DMS53 treated with DMSO at 0.1 percent for 48 hours (cell line): ENCODE measurements around the gene ZNF148.
"Not testable (repeated sequence)": the region's sequence is repeated elsewhere in the genome, so short reads cannot be mapped to it uniquely, and the experiment has no call there.

Source experiments
- DNase-seq: peaks from one replicate; lab custom pipeline; 2025; ENCODE audit not compliant: unreplicated experiment; lab: John Stamatoyannopoulos, UW

The ZNF148 gene, protein sequence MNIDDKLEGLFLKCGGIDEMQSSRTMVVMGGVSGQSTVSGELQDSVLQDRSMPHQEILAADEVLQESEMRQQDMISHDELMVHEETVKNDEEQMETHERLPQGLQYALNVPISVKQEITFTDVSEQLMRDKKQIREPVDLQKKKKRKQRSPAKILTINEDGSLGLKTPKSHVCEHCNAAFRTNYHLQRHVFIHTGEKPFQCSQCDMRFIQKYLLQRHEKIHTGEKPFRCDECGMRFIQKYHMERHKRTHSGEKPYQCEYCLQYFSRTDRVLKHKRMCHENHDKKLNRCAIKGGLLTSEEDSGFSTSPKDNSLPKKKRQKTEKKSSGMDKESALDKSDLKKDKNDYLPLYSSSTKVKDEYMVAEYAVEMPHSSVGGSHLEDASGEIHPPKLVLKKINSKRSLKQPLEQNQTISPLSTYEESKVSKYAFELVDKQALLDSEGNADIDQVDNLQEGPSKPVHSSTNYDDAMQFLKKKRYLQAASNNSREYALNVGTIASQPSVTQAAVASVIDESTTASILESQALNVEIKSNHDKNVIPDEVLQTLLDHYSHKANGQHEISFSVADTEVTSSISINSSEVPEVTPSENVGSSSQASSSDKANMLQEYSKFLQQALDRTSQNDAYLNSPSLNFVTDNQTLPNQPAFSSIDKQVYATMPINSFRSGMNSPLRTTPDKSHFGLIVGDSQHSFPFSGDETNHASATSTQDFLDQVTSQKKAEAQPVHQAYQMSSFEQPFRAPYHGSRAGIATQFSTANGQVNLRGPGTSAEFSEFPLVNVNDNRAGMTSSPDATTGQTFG

DNA sequence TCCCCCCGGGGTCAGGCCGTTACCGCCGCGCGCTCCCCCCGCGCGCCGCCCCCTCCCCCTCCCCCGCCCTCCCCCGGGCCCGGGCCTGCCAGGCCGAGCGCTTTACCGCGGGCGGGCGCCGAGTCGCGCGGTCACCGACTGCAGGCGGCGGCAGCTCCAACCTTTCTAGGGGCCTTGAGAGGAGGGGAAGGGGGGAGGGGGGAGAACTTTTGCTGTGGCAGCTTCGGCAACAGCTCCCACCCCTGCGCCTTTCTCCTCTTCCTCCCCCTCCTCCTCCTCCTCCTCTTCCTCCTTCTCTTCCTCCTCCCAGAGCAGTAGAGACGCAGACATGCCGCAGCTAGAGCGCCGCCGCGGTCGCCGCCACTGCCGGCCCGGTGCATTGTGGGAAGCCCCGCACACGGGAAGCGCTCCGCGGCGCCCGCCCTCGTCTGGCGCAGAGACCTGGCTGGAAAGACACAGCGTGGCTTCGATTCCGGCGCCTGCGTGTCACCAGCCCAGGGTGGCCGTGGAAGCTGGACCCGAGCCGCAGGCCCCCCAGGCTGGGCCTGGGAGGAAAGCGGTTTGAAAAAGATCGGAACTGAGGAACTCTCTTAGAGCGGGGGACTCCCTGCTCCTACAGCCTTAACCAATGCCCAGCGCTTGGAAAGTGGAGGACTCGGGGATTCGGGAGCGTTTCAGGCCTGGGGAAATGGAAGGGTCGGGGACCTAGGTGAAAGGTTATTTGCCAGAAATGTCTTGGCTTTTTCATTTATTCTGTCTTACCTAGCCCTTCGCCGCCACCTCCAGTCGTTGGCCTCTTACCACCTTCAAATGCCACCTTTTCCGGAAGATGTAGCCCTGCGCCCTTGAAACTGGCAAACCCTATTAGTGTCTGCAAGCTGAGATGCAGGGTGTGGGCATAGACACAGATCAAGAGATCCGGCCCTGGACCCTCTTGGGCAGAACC, at the start of gene ZNF148:
ZNF148 (minus strand) TSS at position 330 of the 946 bp plus-strand sequence. CDS start 61,685 bp downstream, outside the sequence.
- DNase-seq: peak; percentile 56

DNA sequence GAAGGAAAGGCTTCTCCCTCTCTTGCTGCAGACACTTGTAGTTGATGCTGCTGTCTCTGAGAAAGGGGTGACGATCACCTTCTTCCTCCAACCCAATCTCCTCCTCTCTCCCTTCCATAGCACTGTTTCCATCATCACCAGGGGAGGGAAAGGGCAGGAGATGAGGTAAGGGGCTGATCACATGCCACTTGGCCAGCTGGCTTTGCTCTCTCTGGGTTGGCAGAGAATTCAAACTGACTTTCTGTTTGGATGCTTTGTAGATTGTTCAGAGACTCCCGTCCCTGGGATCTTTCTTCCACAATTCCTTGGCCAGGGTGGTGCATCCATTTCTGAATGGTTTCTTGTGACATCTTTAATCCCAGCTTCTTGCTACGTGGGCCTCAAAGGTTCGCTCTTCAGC, 43.2 kb upstream of the ZNF148 start:
- no peak for DNase-seq

DNA sequence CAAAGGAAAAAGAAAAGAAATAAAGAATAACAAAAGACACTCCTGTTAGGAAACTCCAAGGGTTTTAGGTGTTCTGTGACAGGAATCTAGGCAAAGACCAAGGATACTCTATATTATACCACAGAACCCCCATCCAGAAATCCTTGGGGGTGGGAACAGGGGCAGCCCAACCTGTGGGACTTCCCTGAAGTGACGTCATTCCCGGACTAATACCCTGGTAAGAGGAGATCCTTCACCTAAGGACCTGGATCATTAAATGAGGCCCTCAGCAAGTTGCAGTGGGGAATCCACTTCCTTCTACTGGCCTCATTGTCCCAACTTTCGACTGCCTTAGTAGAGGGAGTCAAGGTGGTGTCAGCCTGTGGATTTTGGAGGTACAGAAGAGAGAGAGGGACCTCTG, 41.1 kb upstream of the ZNF148 start:
- DNase-seq: no peak

DNA sequence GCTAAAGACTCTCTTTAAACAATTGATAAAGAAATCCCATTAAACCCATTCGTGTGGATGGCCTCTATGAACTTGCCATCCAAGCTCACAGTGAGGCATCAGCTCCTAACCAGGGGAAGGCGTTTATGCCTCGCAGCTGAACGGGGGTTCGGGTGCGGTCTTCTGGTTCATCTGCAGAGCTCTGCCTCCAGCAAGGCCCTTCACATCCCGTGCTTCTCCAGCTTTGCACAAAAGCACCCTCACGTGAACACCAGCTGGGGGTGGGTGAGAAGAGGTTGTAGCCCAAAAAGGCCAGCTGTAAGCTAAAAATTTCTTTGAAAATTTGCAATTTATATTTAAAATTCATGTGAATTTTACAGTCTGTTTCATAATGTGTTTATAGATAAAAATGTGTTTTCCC, 39.5 kb upstream of the ZNF148 start:
- no peak for DNase-seq

DNA sequence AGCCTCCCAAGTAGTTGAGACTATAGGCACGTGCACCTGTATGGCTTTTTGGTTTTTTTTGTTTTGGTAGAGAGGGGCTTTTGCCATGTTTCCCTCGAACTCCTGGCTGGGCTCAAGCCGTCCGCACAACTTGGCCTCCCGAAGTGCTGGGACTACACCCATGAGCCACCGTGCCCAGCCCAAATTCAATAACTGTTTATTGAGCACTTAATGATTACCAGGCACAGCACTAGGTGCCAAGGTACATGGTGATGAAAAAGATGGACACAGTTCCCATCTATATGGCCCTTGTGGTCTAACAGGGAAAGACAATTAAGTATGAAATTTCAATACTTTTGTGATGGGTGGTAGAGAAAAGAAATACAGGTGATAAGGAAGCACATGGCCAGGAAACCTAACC, 35.8 kb upstream of the ZNF148 start:
- DNase-seq: no peak

DNA sequence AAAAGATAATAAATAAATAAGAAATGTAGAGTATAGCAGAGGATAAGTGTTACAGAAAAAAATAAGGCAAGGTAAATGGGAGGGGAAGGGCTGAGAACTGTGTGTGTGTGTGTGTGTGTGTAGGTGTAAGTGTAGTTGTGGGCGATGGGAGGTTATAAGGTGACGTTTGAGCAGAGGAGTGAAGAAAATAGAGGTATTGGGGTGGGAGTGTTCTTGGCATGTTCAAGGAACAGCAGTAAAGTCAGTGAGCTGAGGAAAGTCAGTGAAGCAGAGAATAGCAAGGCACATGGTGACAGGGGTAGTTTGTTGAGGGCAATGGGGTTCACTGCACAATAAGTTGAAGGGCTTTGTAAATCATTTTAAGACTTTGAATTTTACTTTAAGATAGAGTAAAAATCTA, 30.9 kb upstream of the ZNF148 start:
- DNase-seq: no peak

DNA sequence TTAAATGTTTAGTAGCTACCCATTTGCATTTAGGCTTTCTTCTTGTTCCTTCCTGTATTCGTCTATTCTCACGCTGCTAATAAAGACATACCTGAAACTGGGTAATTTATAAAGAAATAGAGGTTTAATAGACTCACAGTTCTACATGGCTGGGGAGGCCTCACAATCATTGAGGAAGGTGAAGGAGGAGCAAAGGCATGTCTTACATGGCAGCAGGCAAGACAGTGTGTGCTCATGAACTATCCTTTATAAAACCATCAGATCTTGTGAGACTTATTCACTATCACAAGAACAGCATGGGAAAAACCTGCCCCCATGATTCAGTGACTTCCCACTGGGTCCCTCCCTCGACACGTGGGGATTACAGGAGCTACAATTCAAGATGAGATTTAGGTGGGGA, 30.4 kb upstream of the ZNF148 start:
- DNase-seq: not testable (repeated sequence)

DNA sequence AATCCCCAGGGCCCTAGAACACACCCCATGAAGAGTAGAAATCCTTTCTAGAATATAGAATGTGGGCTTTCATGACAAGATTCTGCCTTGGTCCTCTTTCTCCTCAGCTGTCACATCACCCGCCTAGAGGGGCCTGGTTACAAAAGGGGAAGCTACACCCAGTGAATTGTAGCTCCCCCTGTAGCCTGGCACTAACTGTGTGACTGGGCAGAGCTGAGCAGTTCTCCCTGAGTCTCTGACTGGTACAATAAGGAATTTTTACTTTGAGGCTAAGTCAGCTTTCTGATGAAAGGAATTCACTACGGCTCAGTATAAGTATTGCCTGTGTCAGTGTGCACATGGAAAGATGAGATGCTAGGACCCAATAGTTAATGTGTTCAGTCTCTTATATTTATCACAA, 28.7 kb upstream of the ZNF148 start:
- DNase-seq: no peak

DNA sequence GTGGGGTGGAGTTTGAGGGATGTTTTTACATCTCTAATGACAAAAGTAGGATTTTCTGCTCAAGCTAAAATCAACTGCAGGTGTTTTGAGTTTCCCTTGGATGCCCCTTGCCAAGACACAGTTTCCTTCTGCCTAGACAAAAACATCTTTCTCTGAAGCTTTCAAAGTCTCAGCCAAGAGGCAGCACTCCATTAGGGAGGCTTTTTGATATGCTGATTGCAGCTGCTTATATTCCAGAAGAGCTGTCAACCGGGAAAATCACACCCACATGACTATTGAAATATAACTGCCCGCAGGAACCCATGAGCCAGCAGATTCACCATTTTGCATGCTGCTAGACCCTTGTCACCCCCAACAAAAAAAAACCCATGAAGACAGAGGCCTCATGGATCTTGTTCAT, 27.5 kb upstream of the ZNF148 start:
- no peak for DNase-seq

DNA sequence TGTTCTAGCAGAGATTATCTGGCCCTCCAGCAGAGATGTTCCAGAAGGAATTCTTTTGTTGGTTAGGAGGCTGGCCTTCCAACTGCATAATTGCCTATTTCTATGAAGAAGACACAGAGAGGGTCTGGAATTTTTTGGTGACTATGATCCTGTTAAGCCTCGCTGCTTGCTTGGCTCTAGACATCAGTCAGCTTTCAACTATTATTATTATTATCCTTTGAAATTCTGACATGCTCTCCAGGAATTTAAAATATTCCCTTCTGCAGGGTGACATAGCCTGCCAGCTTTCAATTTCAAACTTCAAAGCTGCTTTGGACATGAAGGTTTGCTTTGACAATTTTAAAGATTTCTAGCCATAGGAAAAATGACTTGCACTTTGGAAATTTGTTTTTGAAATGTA, 26.3 kb upstream of the ZNF148 start:
- no peak for DNase-seq

DNA sequence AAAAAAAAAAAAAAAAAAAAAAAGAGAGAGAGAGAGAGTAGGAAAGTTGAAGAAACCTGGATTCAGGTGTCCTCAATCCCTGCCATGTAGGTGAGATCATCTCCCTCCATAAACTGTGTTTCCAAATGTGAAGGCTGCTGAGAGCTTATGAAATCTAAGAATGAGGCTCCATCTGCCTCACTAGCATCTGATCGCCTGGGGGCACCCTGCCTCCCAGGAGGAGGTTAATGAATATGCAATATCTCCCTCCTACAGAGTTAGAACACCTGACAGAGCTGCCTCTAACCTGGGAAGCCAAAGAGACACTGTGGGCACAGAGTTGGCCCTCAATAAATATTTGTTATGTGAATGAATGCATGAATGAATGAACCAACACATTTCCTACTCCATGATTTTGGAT, 23.8 kb upstream of the ZNF148 start:
- no peak for DNase-seq

DNA sequence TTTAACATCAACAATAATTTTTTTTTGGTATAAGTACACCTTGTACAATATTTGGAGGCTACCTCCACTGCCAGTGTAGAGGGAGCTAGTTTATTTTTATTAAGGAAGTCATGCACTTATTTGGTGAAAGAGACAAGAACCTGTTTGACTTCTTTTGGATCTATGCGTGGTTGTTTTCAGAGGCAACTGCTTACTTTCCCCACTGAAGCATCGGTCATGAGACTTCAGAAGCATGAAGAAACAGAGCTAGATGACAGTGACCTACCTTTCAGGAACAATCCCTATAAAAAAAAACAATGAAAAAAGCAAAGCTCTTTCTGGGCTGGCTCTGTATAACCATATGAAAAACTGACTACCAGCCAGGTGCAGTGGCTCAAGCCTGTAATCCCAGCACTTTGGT, 20.0 kb upstream of the ZNF148 start:
- DNase-seq: no peak

DNA sequence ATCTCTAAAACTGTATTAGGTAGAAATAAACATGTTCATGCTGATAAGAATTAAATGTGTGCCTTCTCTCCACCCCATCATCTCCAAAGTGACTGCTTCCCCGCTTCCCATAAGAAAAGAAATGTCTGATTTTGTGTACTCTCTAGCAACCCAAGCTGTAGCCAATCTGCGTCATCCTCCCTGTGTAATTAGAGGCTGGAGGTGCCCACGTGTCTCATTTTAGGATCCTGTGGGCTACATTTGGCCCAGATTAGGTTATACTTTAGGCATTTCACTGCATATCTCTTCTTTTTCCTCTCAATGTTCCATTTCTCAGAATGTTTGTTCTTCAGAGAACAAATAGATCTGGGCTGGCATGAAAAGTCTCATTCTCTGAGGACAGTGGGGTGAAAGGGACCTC, 19.3 kb upstream of the ZNF148 start:
- no peak for DNase-seq

DNA sequence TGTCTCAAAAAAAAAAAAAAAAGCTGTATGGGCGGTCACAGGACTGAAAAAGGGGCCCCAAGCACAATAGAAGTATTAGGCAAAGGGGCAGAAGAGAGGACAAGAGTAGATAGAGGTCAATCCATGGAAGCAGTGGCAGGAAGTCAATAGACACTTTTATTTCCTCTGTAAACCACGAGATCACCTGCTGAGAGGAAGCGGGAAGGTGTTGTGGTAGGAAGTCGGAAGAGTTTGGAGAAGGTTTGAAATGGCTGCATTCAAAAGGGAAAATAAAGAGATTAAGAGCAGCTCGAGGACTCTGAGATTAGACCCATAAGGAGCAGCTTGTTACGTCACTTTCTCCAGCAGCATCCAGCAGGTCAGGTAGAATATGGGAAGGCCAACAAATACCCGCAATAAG, 14.2 kb upstream of the ZNF148 start:
- DNase-seq: no peak

DNA sequence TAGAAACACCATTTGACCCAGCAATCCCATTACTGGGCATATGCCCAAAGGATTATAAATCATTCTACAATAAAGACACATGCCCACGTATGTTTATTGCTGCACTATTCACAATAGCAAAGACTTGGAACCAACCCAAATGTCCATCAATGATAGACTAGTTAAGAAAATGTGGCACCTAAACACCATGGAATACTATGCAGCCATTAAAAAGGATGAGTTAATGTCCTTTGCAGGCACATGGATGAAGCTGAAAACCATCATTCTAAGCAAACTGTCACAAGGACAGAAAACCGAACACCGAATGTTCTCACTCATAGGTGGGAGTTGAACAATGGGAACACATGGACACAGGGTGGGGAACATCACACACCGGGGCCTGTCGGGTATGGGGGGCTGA, 13.2 kb upstream of the ZNF148 start:
- not testable (repeated sequence) for DNase-seq

DNA sequence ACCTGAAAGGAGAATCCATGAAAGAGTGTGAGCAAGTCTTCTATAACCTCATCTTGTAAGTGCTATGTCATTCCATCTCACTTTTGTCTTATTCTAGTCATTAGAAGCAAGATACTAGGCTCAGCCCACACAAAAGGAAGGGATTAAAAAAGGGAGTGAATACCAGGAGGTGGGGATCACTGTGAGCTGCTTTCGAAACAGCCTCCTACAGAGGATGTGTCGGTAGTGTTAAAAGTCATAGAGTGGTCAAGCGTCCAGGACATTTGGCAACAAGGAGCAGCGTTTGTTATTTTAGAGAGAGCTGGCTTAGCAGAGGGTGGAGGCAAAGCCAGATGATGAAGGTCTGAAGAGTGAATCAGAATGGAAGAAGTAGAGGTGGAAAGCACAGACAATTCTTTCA, 11.7 kb upstream of the ZNF148 start:
- DNase-seq: no peak

DNA sequence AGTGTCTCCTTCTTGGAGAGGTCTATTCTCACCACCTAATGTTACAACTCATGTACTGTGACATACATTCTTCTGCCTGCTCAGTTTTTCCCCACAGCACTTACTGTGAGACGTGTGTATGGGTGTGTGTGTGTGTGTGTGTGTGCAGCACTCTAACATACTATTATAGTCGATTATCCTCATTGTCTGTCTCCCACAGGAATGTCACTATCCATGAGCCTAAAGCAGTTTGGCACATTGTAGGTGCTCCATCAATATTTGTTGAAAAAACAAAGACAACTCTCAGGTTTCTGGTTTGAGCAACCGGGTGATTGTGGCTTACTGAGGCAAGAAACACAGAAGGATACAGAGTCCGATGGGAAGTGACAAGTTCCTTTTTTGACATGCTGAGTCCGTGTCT, 8.6 kb upstream of the ZNF148 start:
- no peak for DNase-seq

DNA sequence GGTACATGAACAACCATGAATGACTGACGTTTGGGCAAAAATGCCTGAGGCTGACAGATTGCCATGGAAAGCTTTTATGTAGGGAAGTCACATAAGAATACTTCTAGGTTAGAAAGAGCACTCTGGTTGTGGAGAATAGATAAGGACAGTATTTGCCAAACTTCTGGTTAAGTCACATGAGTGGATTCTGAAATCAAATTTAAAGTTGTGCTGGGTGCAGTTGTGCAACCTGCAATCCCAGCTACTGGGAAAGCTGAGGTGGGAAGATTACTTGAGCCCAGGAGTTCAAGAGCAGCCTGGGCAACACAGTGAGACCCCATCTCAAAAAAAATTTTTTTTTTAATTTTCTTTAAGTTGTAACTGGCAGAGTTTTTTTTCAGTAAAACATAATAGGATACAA, 7.2 kb upstream of the ZNF148 start:
- no peak for DNase-seq

DNA sequence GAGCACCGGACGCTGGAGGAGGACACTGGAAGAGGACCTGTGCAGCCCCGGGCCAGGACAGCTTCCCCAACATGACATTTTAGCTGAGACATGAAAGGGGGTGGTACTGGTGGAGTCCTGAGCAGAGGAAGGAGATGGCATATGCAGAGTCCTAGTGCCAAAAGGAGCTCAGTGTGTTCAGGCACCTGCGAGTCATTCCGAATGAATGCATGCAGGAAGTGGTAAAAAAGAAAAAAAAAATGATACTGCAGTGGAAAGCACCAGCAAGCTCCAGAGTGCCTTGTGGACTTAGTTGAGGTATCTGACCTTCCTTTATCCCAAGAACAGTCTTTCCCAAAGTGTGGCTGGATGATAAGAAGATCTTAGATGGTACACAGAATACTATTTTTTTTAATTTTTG, 6.6 kb upstream of the ZNF148 start:
- no peak for DNase-seq

DNA sequence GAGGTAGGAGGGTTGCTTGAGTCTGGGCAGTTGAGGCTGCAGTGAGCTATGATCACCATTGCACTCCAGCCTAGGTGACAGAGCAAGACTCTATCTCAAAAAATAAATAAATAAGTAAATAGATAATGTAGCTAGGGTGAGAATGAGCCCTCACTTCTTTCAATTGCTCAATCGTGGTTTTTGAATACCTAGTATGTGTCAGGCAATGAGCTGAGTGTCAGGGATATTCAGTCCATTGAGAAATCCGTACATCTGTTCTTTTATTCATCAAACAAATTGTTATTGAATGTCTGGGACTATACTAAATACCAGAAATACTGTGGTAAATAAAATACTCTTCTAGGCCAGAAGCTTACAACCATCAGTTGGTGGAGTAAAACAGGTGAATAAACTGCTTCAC, 6.2 kb upstream of the ZNF148 start:
- no peak for DNase-seq

DNA sequence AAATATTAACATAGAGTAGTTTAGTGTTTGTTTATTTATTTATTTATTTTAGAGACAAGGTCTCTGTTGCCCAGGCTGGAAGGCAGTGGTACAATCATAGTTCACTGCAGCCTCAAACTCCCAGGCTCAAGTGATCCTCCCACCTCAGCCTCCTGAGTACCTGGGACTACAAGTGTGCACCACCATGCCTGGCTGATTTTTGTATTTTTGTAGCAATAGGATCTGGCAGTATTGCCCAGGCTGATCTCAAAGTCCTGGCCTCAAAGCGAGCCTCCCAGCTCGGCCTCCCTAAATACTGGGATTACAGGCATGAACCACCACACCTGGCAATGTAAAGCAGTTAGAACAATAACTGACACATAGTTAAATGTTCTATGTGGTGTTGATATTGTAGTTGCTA, 4.4 kb upstream of the ZNF148 start:
- no peak for DNase-seq
